Stimulated activated CD4-positive, alpha-beta T cell treated with anti-CD3 and anti-CD28 coated beads, Interleukin-12 subunit alpha, Interleukin-12 subunit beta, amount 100 ng/mL, for 48 hours (primary cell): ENCODE measurements around the gene SNIP1.
"Not testable (repeated sequence)": the region's sequence is repeated elsewhere in the genome, so short reads cannot be mapped to it uniquely, and the experiment has no call there.

Experiments used
- DNase-seq, 3 donors: peaks; one replicate each; pipeline ENCODE4 v3.0.0-alpha.2; 2020; ENCODE audit warnings: low read depth in 2 of 3, low spot score in 1 of 3

The SNIP1 gene

DNA sequence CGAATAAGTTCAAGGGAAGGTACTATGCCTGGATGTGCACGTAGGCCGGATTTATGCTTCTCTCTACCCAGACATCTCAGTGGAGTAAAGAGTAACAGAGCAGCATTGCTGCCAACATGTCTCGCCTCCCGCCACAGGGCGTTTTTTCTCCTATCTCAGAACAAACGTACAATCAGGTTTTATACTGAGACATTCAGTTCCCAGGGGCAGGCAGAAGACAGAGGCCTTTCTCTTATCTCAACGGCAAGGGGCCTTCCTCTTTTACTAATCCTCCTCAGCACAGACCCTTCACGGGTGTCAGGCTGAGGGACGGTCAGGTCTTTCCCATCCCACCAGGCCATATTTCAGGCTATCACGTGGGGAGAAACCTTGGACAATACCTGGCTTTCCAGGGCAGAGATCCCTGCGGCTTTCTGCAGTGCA, 5.9 kb upstream of the SNIP1 start:
- not testable (repeated sequence) for DNase-seq

DNA sequence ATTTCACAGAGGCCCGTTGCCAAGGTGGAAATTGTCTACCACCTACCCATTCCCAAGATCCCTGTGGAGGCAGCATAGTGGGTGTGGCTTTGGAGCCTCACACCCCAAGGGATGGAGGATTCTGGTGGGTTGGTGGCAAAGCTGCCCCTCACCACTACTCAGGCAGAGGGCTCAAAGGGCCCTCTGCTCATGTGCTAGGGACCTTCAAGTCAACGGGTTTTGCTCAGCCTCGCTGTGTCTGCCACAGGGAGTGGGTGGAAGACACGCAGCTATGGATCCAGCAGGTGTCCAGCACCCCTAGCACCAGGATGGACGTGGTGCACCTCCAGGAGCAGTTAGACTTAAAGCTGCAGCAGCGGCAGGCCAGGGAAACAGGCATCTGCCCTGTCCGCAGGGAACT, 5.0 kb upstream of the SNIP1 start:
- no peak for DNase-seq

DNA sequence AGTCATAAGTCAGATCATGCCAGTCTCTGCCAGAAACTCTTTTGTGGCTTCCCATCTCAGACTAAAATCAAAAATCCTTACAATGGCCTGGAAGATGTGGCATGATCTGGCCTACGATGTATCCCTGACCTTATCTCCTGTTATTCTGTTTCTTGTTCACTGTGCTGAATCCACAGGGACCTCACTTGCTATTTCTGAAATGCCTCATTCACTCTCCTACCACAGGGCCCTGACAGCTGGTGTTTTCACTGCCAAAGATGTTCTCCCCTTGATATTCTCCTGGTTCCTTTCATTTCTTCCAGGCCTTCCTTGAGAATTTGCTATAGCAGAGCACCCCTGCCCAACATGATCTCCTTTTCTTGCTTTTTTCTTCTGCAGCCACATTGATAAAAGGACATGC, 4.3 kb upstream of the SNIP1 start:
- DNase-seq = no peak

DNA sequence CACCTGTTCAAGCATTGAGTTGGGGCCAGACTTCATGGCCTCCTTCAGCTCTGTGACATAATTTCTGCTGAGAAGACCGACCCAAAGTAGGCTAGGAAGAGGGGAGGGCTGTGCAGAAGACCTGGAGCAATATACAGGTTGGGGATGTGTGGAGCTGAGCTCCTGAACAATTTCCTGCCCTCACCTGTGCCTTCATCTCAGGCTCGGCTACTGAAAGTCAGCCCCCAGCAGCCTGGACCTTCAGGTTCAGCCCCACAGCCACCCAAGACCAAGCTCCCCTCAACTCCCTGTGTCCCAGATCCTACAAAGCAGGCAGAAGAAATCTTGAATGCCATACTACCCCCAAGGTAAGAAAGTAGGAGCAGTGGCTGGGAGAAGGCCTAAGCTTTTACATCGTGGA, 3.3 kb upstream of the SNIP1 start:
- DNase-seq = no peak

DNA sequence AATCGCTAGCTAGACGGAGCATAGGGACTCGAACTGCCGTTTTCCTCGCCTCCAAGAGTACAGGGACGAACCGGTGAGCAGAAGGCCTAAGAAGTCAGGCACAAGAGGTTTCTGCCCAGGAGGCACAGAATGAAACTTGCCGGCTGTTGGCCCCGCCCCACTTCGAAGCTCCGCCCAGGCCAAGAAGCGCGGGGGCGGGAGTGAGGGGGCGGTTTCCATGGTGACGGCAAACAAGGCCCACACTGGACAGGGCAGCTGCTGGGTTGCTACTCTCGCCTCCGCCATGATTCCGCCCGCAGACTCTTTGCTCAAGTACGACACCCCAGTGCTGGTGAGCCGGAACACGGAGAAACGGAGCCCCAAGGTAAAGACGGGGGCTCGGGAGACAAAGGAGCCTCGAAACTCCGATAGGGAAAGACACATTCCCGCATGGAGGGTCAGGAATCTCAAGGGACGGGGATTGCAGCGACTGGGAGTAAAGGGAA, 2.7 kb upstream of the SNIP1 start, which contains the start of gene DNALI1:
DNALI1 (plus strand) TSS at position 229 of the 485 bp plus-strand sequence; CDS start at position 284, 55 bp downstream.
- DNase-seq = no peak

DNA sequence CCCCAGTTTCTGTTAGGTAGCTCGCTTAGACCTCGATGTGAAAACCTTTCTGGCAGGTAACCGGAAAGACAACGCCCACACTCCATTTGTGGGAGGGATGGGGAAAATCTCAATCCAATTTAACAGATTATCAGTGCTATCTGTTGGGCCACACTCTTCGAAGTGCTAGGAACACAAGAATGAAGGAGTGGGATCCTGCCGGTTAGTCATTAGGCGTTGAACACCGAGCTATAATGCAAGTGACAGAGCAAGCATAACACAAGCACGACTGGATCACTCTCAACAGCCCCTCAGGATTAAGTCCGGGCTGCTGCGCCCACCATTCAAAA, 531 bp downstream of the SNIP1 start:
- DNase-seq = no peak

DNA sequence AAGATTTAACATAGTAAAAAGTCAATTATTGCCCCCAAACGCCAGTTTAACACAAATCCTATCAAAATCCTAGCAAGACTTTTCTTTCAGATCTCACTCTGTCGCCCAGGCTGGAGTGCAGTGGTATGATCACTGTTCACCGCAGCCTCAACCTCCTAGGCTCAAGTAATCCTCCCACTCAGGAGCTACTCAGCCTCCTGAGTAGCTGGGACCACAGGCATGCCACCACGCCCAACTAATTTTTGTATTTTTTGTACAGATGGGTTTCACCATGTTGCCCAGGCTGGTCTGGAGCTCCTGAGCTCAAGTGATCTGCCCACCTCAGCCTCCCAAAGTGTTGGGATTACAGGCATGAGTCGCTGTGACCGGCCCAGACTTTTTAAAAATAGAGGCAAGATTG, 4.8 kb downstream of the SNIP1 start:
- DNase-seq = no peak

DNA sequence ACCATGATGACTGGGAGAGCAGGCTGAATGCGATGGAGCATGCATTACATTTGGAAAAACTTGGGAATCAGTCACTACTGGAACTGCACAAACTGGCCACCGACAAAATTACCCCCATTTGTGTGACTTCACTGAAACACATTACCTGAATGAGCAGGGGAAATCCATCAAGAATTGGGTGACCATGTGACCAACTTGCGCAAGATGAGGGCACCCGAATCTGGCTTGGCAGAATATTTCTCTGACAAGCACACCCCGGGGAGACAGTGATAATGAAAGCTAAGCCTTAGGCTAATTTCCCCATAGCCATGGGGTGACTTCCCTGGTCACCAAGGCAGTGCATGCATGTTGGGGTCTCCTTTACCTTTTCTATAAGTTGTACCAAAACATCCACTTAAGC, 9.1 kb downstream of the SNIP1 start:
- DNase-seq = no peak

DNA sequence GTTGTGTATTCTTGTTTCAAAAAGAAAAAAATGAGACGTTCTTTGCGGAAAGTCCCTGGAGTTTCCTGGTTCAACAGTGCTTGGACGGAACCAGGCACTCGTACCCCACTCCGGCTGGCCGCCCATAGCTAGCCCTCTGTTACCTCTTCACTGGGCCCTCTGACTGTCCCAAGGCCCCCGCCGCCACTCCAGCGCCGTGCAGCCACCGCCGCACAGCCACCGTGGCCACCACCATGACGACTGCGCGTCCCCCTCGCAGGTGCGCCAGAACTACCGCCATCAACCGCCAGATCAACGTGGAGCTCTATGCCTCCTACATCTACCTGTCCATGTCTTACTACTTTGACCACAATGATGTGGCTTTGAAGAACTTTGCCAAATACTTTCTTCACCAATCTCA, 9.6 kb downstream of the SNIP1 start:
- no peak for DNase-seq

DNA sequence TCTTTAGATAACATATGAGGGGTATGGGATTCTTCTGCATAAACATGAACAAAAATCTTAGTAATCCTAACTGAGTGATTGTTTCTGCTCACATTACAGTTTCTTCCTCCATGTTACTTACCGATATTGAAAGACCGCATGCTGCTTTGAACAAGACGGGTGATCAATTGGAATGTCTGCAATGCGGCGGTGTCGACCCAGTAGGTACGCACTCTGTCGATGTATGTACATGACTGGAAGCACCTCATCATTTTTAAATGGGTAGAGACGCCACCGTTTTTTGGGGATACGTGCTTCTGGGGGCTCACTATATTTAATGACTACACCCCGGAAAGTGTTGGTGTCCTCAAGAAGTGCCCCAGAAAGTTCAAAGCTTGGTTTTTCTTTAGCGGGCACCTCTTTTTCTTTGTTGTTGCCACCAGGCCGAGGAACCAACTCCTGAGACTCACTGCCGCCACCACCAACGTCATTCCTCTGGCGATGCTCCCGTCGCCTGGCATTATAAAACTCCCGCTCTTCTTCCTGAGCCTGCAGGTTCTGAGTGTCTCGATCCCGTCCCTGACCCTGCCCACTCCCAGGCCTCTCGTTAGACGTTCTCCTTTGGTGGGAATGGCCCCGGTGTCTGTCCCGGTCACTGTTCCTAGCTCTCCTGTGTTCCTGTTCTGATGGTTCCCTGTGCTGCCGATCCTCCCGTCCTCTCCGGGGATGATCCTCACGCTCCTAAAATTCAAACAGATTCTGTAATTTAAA, 13.9 kb downstream of the SNIP1 start:
- DNase-seq = no peak

DNA sequence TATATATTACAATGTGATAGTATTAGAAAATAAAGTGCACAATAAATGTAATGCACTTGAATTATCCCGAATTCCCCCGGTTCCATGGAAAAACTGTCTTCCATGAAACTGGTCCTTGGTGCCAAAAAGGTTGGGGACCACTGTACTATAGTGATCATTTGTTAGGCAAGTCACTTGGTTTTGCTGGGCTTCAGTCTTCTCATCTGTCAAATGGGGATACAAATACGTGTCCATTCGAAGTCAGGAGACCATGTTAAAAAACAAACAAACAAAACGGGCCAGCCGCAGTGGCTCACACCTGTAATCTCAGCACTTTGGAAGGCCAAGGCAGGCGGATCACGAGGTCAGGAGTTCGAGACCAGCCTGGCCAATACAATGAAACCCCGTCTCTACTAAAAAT, 14.9 kb downstream of the SNIP1 start:
- DNase-seq = not testable (repeated sequence)

DNA sequence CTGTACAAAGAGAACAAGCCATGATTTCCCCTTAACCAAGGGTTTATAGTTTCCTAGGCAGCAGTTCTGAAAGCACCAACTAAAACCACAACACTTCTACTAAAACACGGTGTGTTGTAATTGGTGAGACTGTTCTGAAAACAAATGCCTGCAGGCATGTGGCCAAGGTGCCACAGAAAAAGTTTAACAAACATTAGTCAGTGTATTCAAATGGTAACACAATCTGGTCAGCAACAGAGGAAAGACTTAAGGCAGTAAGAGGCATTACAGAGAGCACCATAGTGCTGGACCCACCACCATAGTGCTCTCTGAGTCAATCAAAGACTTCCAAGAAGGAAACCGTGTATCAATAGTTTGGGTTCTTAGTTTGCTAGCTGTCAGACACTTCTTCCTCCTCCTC, 16.7 kb downstream of the SNIP1 start:
- no peak for DNase-seq

DNA sequence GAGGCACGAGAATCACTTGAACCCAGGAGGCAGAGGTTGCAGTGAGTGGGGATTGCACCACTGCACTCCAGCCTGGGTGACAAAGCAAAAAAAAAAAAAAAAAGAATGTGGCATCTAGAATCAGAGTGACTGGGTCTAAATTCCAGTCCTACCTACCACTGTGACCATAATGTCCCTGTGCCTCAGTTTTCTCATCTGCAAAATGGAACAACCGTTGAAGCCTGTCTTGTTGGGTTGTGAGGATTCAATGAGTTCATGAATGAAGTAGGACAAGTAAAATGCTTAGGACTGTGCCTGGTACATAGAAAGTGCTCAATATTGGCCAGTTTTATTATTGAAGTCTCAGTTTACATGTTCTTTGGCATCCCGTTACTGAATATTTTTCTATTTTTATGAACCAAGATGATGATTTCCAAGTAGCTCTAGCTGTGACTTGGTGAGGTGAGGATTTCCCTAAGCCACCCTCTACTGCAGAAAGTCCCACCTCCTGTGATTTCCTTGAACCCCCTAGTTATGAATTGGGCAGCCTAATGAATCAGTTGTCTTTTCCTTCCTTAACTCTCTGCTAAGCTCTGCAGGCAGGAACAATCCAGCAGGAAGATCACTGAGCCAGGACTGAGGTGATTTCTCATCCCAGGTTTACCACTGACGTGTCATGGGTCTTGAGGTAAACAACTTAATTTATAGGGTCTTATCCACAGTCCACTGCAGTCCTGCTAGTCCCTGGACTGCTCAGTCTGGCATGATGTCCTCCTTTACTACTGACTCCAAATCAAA, 20.6 kb downstream of the SNIP1 start:
- no peak for DNase-seq

DNA sequence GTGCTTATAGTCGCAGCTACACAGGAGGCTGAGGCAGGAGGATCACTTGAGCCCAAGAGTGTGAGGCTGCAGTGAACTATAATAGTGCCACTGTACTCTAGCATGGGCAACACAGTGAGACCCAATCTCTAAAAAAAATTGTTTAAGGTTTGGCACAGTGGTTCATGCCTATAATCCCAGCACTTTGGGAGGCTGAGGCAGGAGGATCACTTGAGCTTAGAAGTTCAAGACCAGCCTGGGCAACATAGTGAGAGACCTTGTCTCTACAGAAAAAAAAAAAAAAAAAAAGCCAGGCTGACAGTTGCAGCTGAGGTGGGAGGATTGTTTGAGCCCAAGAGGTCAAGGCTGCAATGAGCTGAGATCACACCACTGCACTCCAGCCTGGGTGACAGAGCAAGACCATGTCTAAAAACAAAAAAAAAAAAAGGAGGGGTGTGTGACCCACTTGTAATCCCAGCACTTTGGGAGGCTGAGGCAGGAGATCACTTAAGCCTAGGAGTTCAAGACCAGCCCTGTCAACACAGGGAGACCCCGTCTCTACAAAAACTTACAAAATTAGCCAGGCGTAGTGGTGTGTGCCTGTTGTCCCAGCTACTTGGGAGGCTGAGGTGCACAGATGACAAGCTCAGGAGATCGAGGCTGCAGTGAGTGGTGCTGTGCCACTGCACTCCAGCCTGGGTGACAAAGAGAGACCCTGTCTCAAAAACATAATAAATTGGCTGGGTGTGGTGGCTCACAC, 21.5 kb downstream of the SNIP1 start:
- DNase-seq = not testable (repeated sequence)

DNA sequence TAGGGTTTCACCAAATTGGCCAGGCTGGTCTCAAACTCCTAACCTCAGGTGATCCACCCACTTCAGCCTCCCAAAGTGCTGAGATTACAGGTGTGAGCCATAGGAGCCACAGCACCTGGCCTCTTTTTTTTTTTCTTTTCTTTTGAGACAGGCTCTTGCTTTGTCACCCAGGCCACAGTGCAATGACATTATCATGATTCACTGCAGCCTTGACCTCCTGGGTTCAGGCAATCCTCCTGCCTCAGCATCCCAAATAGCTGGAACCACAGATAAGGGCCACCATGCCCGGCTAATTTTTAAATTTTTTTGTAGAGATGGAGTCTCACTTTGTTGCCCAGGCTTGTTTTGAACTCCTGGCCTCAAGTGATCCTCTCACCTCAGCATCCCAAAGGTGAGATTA, 24.2 kb downstream of the SNIP1 start:
- not testable (repeated sequence) for DNase-seq

DNA sequence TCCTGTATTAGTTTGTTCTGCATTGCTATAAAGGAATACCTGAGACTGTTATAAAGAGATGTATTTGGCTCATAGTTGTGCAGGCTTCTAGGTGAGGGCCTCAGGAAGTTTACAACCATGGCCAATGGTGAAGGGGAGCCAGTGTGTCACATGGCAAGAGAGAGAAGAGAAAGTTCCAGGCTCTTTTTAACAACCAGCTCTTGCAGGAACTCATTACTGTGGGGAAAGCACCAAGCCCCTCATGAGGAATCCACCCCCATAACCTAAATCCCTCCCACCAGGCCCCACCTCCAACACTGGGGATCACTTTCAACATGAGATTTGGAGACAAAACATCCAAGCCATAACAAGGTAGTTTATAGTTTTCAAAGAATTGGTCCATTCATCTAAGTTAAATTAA, 34.5 kb downstream of the SNIP1 start:
- DNase-seq = no peak

DNA sequence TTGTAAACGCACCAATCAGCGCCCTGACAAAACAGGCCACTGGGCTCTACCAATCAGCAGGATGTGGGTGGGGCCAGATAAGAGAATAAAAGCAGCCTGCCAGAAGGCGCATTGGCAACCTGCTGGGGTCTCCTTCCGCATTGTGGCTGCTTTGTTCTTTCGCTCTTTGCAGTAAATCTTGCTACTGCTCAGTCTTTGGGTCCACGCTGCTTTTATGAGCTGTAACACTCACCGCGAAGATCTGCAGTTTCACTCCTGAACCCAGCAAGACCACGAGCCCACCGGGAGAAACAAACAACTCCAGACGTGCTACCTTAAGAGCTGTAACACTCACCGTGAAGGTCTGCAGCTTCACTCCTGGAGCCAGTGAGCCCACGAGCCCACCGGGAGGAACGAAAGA, 35.2 kb downstream of the SNIP1 start:
- peak; percentile 7 to 36 (median 34) for DNase-seq

DNA sequence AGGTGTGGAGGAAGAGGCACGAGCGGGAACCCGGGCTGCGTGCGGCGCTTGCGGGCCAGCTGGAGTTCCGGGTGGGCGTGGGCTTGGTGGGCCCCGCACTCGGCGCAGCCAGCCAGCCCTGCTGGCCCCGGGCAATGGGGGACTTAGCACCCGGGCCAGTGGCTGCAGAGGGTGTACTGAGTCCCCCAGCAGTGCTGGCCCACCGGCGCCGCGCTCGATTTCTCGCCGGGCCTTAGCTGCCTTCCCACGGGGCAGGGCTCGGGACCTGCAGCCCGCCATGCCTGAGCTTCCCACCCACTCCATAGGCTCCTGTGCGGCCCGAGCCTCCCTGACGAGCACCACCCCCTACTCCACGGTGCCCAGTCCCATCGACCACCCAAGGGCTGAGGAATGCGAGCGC, 35.9 kb downstream of the SNIP1 start:
- not testable (repeated sequence) for DNase-seq

DNA sequence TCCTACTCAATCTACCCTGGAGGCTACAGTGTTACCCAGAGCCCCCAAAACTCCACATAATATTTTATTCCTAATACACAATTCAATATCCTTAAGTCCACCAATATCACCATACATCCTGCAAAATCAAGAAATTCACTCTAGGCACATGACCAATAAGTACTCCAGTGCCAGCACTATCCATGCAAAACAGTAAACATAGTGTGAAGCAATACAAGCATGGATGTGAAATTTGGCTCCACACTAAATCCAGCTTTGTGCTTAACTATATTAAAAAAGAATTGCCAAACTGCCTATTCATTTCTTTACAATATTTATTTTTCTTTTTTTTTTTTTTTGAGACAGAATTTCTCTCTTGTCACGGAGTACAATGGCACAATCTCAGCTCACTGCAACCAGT, 36.5 kb downstream of the SNIP1 start:
- DNase-seq = no peak

DNA sequence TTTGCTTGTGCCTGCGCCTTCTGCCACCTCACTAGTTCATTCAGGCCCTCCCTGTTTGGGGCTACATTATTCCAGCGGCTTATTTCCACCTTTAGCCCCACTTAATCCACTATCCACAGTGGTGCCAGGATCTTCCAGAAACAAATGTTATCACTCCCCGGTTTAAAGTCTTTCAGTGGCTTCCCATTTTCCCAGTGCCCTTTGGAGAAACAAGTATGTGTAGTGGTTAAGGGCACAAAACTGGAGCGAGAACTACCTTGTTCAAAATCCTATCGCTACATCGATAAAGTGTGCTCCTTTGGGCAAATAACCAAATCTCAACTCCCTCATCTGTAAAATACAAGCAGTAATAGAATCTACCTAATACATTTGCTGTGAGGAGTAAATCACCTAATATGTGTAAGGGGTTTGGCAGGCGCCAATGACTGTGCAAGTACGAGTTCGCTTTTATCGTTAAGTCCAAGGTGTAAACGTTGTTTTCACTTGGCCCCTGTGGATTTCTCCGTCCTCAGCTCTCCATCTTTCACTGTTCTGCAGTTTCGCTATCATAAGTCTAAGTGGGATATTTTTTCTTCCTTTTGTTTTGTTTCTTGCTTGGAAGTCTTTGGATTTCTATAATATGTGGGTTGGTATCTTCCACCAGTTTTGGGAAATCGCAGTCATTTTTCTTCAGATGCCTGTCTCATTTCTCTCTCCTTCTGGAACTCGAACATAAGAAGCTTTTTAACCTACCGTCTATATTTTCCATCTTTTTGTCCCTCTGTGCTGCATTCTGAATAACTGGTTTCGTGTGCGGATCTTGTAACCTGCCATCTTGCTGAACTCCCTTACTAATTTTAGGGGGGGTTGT, 38.7 kb downstream of the SNIP1 start:
- no peak for DNase-seq
